GM18499 (cell line): Measurements from ENCODE around the gene C20orf96.
"Not testable (repeated sequence)": the region's sequence is repeated elsewhere in the genome, so short reads cannot be mapped to it uniquely, and the experiment has no call there.

Source experiments
- ATAC-seq: cut with Tn5 transposase; IDR thresholded peaks from one replicate; pipeline ENCODE4 v1.9.1; 2021; ENCODE audit warnings: moderate number of reproducible peaks; ENCODE audit not compliant: insufficient read depth, unreplicated experiment

C20orf96 gene

DNA sequence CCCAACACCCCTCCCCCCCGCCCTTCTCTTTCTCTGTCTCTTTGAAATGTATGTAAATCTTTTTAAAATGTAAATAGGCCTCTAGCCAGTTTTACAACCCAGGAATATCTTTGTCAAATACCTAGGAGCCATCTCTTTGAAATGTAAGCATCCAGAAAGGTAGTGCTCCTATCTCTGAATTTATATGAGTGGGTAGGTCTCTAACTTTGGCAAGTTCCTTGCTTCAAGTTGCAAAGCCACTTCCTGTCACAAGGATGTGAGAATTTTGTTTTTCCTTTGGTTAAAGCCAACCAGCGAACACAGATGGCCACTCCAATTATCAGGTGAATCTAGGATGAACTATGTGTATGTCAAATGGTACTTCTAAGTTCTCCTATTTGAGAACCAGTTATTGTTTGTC, 39.2 kb downstream of the C20orf96 start:
- no peak for ATAC-seq

DNA sequence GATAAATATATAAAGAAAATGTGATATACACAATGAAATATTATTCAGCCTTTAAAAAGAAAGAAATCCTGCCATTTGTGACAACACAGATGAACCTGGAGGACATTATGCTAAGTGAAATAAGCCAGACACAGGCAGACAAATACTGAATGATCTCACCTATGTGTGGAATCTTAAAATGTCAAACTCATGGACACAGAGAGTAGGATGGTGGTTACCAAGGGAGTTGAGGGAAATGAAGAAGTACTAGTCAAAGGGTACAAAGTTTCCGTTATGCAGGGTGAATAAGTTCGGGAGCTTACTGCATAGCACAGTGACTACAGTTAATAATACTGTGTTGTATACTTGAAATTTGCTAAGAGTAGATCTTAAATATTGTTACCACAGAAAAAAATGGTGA, 47.6 kb downstream of the C20orf96 start:
- no peak for ATAC-seq

DNA sequence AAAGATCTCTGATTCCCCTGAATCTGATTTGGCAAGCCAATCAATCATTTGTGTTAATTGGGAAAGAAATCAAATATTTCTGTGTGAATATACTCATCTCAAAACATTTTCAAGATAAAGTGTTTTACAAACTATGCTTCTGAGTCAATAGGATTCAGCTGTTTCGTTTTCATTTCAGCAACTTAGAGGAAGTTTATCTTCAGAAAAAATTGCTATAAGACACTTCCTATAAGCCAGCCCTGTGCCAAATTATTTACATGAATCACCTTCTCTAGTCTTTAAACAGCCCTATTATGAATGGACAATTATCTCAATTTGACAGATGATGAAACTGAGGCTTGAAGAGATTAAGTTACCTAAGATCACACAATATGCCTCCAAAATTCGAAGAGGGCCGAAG, 52.6 kb downstream of the C20orf96 start:
- ATAC-seq = no peak

DNA sequence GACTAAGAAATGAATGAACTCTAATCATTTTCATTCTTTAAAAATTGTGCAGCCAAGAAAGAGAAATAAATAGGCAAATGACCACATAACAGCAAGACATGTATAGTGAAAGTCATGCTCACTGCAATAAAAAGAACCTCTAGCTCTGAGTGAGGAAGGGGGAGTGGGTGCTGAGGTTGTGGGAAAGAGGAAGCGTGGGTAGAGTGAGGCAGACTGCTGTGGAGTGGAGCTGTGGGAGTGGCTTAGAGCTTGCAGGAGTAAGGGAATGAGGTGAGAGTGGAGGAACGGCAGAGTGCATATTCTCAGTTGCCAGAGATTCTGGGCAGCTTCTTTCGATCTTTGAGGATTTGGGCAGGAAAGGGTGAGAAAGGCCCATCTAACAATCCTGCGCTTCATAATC, 53.1 kb downstream of the C20orf96 start:
- no peak for ATAC-seq

DNA sequence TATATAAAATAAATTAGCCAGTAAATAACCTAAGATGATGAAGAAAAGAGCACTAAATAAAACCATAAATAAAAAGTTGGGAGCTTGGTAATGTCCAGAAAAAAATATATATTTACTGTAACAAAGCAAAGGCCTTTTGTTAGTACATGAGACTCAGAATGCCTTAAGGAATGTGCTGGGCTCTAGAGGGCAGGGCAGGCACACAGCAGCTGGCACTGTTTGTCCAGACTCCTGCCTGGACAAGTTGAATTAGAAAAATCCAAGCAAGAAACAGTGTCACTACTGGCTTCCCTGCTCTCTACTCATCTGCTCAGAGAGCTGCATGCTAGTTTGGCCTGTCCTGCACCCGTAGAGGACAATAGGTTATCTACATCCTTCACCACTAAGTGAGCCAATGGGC, 54.7 kb downstream of the C20orf96 start:
- ATAC-seq = no peak

DNA sequence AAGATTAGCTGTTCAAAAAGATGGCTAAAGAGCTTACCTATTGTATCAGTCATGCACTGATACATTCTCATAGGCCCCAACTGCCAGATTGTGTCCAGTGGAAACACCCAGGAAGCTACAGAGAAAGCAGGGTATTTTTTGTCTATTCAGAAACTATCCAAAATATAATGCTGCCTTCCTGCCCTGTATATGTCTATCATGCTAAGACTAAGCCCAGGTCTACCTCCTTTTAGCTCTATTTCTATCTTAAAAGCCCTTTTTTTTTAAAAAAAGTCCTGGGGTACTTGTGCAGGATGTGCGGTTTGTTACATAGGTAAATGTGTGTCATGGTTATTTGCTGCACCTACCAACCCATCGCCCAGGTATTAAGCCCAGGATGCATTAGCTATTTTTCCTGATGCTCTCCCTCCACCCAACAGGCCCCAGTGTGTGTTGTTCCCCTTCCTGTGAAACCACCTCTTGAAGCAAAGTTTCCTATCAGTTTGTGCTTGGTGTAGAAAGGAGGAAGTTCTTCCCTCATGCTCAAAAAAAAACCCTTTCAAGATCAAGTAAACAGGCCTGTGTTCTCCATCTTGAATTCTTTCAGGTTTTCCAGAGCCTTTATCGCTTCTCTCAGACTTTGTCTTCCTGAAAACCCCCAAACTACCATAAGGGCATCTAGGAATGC, 63.0 kb downstream of the C20orf96 start:
- no peak for ATAC-seq

DNA sequence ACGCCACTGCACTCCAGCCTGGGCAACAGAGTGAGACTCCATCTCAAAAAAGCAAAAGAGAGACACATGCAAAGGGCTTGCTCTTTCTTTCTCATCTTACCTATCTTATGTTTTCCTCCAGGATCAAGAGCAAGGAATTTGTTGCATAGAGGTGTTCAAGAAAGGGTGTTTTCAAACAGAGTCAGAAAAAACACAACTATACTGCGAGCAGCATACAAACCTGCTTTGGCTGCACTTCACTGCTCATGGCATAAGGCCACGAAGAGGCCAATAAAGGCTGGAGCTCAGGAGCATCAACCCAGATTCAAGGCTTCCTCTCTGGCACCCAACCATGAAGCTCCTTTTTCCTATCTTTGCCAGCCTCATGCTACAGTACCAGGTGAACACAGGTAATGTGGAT, 63.6 kb downstream of the C20orf96 start, which contains the start of gene DEFB129:
DEFB129 (plus strand) TSS at position 301 of the 400 bp plus-strand sequence; CDS start at position 332, 31 bp downstream.
- ATAC-seq = no peak

DNA sequence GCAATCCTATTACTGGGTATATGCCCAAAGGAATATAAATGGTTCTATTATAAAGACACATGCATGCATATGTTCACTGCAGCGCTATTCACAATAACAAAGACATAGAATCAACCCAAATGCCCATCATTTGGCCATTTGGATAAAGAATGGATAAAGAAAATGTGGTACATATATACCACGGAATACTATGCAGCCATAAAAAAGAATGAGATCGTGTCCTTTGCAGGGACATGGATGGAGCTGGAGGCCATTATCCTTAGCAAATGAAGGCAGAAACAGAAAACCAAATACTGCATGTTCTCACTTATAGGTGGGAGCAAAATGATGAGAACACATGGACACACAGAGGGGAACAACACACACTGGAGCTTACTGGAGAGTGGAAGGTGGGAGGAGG, 64.7 kb downstream of the C20orf96 start:
- not testable (repeated sequence) for ATAC-seq

DNA sequence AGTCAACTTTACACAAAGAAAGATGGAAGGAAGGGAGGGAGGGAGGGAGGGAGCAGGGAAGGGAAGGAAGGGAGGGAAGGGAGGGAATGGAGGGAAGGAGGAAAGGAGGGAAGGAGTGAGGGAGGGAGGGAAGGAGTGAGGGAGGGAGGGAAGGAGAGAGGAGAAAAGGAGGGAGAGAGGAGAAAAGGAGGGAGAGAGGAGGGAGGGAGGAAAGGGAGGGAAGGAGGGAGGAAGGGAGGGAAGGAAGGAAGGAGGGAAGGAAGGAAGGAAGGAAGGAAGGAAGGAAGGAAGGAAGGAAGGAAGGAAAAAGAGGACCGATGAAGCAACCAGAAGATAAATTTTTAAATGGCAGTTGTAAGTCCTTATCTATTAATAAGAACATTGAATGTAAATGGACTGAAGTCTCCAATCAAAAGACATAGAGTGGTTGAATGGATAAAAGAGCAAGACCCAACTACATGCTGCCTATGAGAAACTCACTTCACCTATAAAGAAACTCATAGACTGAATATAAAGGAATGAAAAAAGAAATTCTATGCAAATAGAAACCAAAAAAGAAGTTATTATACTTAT, 69.2 kb downstream of the C20orf96 start:
- ATAC-seq = no peak
